CD14-positive monocyte (primary cell): ENCODE data around the gene DCP1B. TPM values are rescaled to one million over a fixed set of nuclear protein-coding genes. Genes with fewer than 3 reads are reported as not detected.

Experiments used
- DNase-seq, 3 donors: peaks; one replicate each; pipeline ENCODE4 v3.0.0-alpha.2; 2011 to 2022
- H2AFZ ChIP-seq: 2 replicates; pipeline ENCODE4 v1.6.0; 2012; ENCODE audit warnings: mild to moderate bottlenecking, low read depth, low read length, inconsistent platforms; ENCODE audit not compliant: insufficient read depth, poor library complexity, severe bottlenecking
- H3K27ac ChIP-seq, 2 donors: 1 replicate in 1 of 2; 2 replicates in 1 of 2; pipeline ENCODE4 v1.5.1; 2012 to 2013; ENCODE audit warnings: low read length in 2 of 2, control low read depth in 1 of 2, inconsistent platforms in 1 of 2, low read depth in 1 of 2, mild to moderate bottlenecking in 1 of 2
- H3K27me3 ChIP-seq, 2 donors: one replicate each; pipeline versions ENCODE4 v1.6.0 to v1.6.1; 2011 to 2013; ENCODE audit warnings: low read length in 2 of 2; ENCODE audit not compliant: control insufficient read depth in 2 of 2, insufficient read depth in 2 of 2
- H3K36me3 ChIP-seq, 2 donors: replicated peaks in 1 of 2; 1 replicate in 1 of 2; 2 replicates in 1 of 2; pipeline versions ENCODE4 v1.5.1 to v1.6.1; 2012 to 2013; ENCODE audit warnings: low read length in 2 of 2, control low read depth in 1 of 2, inconsistent platforms in 1 of 2, mild to moderate bottlenecking in 1 of 2; ENCODE audit not compliant: insufficient read depth in 2 of 2, control insufficient read depth in 1 of 2
- H3K4me1 ChIP-seq, 2 donors: 1 replicate in 1 of 2; 2 replicates in 1 of 2; pipeline versions ENCODE4 v1.5.1 to v1.6.1; 2012 to 2013; ENCODE audit warnings: low read length in 2 of 2, control low read depth in 1 of 2, inconsistent platforms in 1 of 2, mild to moderate bottlenecking in 1 of 2, moderate library complexity in 1 of 2; ENCODE audit not compliant: insufficient read depth in 2 of 2, control insufficient read depth in 1 of 2
- H3K4me2 ChIP-seq: replicated peaks from 2 replicates; pipeline ENCODE3; 2012; ENCODE audit warnings: low read length, moderate library complexity, mild to moderate bottlenecking; ENCODE audit not compliant: poor library complexity, severe bottlenecking; ENCODE audit errors: extremely low read depth
- H3K4me3 ChIP-seq, 3 experiments: fragments of 200-600 bp in 1 of 3; sonication (generic) in 1 of 3; replicated peaks in 1 of 3; 1 replicate in 2 of 3; 2 replicates in 1 of 3; pipeline ENCODE4 v1.5.1; 2011 to 2013; ENCODE audit warnings: low read length in 3 of 3, mild to moderate bottlenecking in 3 of 3, control low read depth in 2 of 3, low read depth in 2 of 3, inconsistent platforms in 1 of 3, moderate library complexity in 1 of 3
- H3K79me2 ChIP-seq: 2 replicates; pipeline ENCODE4 v1.6.0; 2012; ENCODE audit warnings: mild to moderate bottlenecking, control low read depth, inconsistent platforms, low read length, moderate library complexity; ENCODE audit not compliant: insufficient read depth
- H3K9ac ChIP-seq: 2 replicates; pipeline ENCODE4 v1.6.0; 2017; ENCODE audit warnings: low read length, mild to moderate bottlenecking; ENCODE audit not compliant: insufficient read depth, poor library complexity, severe bottlenecking
- H3K9me3 ChIP-seq, 2 donors: replicated peaks in 1 of 2; 1 replicate in 1 of 2; 2 replicates in 1 of 2; pipeline versions ENCODE4 v1.5.1 to v1.6.1; 2012 to 2013; ENCODE audit warnings: low read length in 2 of 2, control low read depth in 1 of 2; ENCODE audit not compliant: control insufficient read depth in 1 of 2, insufficient read depth in 1 of 2
- H4K20me1 ChIP-seq: 2 replicates; pipeline ENCODE4 v1.6.0; 2012; ENCODE audit warnings: mild to moderate bottlenecking, low read length, control low read depth, moderate library complexity; ENCODE audit not compliant: insufficient read depth
- H3K27ac Mint-ChIP-seq, 7 donors: one replicate each; pipeline ENCODE4 v1.8.0; 2020; ENCODE audit warnings: mild to moderate bottlenecking in 7 of 7, mixed read lengths in 7 of 7, moderate library complexity in 6 of 7, inconsistent platforms in 2 of 7
- H3K27me3 Mint-ChIP-seq, 3 donors: one replicate each; pipeline ENCODE4 v1.8.0; 2021 to 2022; ENCODE audit warnings: low read depth in 3 of 3, mild to moderate bottlenecking in 3 of 3, mixed read lengths in 3 of 3, moderate library complexity in 3 of 3, inconsistent platforms in 1 of 3
- H3K36me3 Mint-ChIP-seq, 2 donors: one replicate each; pipeline ENCODE4 v1.8.0; 2020; ENCODE audit warnings: mixed read lengths in 2 of 2, inconsistent platforms in 1 of 2, mild to moderate bottlenecking in 1 of 2
- H3K4me1 Mint-ChIP-seq: one replicate; pipeline ENCODE4 v1.8.0; 2020; ENCODE audit warnings: mild to moderate bottlenecking, mixed read lengths
- H3K4me3 Mint-ChIP-seq, 2 donors: one replicate each; pipeline ENCODE4 v1.8.0; 2020; ENCODE audit warnings: mild to moderate bottlenecking in 2 of 2, mixed read lengths in 2 of 2, moderate library complexity in 1 of 2
- H3K9me3 Mint-ChIP-seq, 7 donors: one replicate each; pipeline ENCODE4 v1.8.0; 2020 to 2022; ENCODE audit warnings: mixed read lengths in 7 of 7, mild to moderate bottlenecking in 6 of 7, moderate library complexity in 6 of 7, inconsistent platforms in 2 of 7
- WGBS: methylation state at CpG from one replicate; pipeline ENCODE4 v1.1.5; 2013; ENCODE audit warnings: missing lambda C conversion rate; ENCODE audit not compliant: insufficient coverage; 5-methylcytosine and 5-hydroxymethylcytosine counted together
- intact Hi-C, 2 donors: fragments of 100-400 bp; cut with micrococcal nuclease; formaldehyde crosslinking; loops; one replicate each; pipeline versions ENCODE4 v1.15.0 to v1.15.1; 2023
- polyA plus RNA-seq, 3 donors: library from polyadenylated mRNA; depleted of rRNA in 1 of 3; unstranded in 2 of 3; stranded (reverse) in 1 of 3; fragments of 300-500 nt in 2 of 3; fragments of >200 nt in 1 of 3; fragmentation: Illumina TruSeq in 2 of 3; gene quantifications; 1 replicate in 2 of 3; 2 replicates in 1 of 3; pipeline ENCODE4 v1.2.3, GENCODE V29; 2012 to 2021
- TF ChIP-seq, protein P1 (sequence below): fragments of 200-600 bp; IDR thresholded peaks from one replicate; pipeline ENCODE4 v1.8.0; 2022; ENCODE audit warnings: antibody characterized with exemption, mild to moderate bottlenecking

Gene DCP1B
- polyA plus RNA-seq, 3 donors = 3.6 to 5.1 (median 4.9) TPM

- peaks cover 19% of the 10 kb centered on the region for H3K4me1 Mint-ChIP-seq
- Histone ChIP-seq H3K9ac (no peak within 1 kb of the TSS), H3K4me1 (peaks cover 3 to 13% of the 10 kb centered on the region in 2 donors), H3K4me2 (peak within 1 kb of the TSS; percentile 56), H3K79me2 (no peaks in the 10 kb centered on the region), H3K27me3 (peaks cover 61 to 76% of the 10 kb centered on the region in 2 donors), H3K27ac (no peak within 1 kb of the TSS), H4K20me1 (no peaks in the 10 kb centered on the region), H3K9me3 (peaks cover 0 to 19% of the 10 kb centered on the region in 2 donors), H2AFZ (no peak within 1 kb of the TSS), H3K36me3 (no peaks in the 10 kb centered on the region), H3K4me3 (peak within 1 kb of the TSS in 1 of 3 experiments; percentile 44)
- peaks cover 0 to 23% (median 2%) of the 10 kb centered on the region in 7 donors for H3K9me3 Mint-ChIP-seq
- peak within 1 kb of the TSS in 1 of 7 donors; percentile 43 for H3K27ac Mint-ChIP-seq
- no peak for DNase-seq
- TF ChIP-seq, protein P1, sequence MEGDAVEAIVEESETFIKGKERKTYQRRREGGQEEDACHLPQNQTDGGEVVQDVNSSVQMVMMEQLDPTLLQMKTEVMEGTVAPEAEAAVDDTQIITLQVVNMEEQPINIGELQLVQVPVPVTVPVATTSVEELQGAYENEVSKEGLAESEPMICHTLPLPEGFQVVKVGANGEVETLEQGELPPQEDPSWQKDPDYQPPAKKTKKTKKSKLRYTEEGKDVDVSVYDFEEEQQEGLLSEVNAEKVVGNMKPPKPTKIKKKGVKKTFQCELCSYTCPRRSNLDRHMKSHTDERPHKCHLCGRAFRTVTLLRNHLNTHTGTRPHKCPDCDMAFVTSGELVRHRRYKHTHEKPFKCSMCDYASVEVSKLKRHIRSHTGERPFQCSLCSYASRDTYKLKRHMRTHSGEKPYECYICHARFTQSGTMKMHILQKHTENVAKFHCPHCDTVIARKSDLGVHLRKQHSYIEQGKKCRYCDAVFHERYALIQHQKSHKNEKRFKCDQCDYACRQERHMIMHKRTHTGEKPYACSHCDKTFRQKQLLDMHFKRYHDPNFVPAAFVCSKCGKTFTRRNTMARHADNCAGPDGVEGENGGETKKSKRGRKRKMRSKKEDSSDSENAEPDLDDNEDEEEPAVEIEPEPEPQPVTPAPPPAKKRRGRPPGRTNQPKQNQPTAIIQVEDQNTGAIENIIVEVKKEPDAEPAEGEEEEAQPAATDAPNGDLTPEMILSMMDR = no peak
- WGBS = under 1% methylated on average over 75 of the region's 90 CpGs
- peak within 1 kb of the TSS; percentile 72 to 94 for H3K4me3 Mint-ChIP-seq
- peaks cover 0 to 2% of the 10 kb centered on the region in 2 donors for H3K36me3 Mint-ChIP-seq
- peaks cover 56 to 73% (median 64%) of the 10 kb centered on the region in 3 donors for H3K27me3 Mint-ChIP-seq
- intact Hi-C loops = no loop called here
These were observed 48.8 kb upstream of the DCP1B start, which contains the start of gene CACNA1C for GRCh38 chr12:2052826-2053678. Gene CACNA1C (plus strand): TSS chr12:2052987. CDS start chr12:2053563, 576 bp downstream.

DNA sequence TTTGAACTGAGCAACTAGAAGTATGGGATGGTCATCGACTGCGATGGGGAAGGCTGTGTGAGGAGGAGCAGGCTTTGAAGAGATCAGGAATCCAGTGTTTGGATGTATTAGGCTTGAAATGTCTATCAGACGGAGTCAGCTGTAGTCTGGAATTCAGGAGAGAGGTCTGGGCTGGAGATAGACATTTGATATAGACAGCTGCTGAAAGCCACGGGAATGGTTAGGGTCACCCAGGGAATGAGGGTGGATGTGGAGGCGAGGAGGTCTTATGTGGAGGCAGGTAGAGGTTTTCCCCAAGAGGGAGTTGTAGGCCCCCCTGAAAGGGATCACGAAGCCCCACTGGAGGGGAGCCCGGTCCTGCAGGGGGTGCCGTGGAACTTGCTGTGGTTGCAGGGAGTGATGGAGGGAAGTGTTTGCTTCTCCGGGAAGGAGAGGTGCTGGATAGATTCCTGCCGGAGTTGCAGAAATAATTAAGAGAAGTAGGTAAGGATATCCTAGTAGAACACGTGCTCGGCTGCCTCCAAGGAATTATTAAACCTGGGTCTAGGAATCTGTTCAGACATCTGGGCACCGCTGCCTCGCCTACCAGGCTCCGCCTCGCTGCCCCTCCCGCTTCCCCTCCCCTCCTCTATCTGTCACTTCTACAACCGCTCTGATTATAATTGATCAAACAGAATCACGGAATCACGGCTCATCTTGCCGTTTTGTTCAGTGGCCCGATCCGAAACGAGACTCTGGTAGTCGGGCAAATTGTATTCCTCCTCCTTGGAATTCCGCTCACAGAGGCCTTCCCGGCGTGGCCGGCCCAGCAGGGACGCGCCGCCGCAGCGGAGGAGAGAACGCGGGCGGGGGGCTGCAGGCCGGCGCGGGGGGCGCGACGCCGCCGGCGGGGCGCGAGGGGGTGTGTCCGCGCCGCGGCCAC is 47.7 kb upstream of the DCP1B start:
- 11% methylated on average over 49 of the region's 52 CpGs for WGBS
- Histone ChIP-seq H3K9me3 (peaks cover 0 to 19% of the 10 kb centered on the region in 2 donors), H3K4me1 (peaks cover 3 to 13% of the 10 kb centered on the region in 2 donors), H3K9ac (no peak overlapping the region), H3K4me2 (peak overlapping the region; percentile 45), H4K20me1 (no peaks in the 10 kb centered on the region), H3K27ac (no peak overlapping the region), H2AFZ (no peak overlapping the region), H3K36me3 (no peaks in the 10 kb centered on the region), H3K4me3 (no peak overlapping the region), H3K27me3 (peaks cover 59 to 75% of the 10 kb centered on the region in 2 donors), H3K79me2 (no peaks in the 10 kb centered on the region)
- Mint-ChIP-seq H3K27ac (no peak overlapping the region), H3K4me3 (peak overlapping the region; percentile 29 to 78), H3K36me3 (peaks cover 0 to 2% of the 10 kb centered on the region in 2 donors), H3K4me1 (peaks cover 19% of the 10 kb centered on the region), H3K9me3 (peaks cover 0 to 23% (median 2%) of the 10 kb centered on the region in 7 donors), H3K27me3 (peaks cover 51 to 68% (median 55%) of the 10 kb centered on the region in 3 donors)
- DNase-seq = no peak
- TF ChIP-seq, protein P1 = no peak
- intact Hi-C loops = no loop called here
